ENCODE data around the gene NR2E1.
A peak's percentile ranks its signal among the peaks of the same experiment; 100 is the strongest.

The NR2E1 gene

GRCh38 chr6:108156180-108156937, 9.5 kb upstream of the NR2E1 start:
- TF ChIP-seq CTCF (IDR thresholded peaks at IDR 0.05) (no peak), ZFX (IDR thresholded peaks at IDR 0.05; ENCODE audit: borderline replicate concordance) (no peak)

DNA sequence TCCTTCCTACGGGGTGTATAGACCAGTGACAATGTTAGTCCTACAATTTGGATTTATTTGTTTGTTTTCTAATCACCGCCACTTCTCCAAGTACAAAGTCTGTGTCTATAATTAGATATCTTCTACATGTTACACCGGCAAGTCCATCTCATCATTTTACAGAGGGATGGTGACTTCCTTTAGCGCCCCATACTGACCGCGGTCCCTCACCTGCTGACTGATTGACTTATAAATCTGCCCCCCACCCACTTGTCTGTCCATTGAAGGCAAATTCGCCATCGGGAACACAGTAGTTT, 8.9 kb upstream of the NR2E1 start:
- TF ChIP-seq CTCF (IDR thresholded peaks at IDR 0.05): no peak
- TF ChIP-seq ZFX (IDR thresholded peaks at IDR 0.05; ENCODE audit: borderline replicate concordance): no peak

More at GRCh38 chr6:108156180-108156937, 9.5 kb upstream of the NR2E1 start:
- peak overlapping the region; percentile 18; the same call in 1 of the 2 replicates for H3K27ac ChIP-seq

DNA sequence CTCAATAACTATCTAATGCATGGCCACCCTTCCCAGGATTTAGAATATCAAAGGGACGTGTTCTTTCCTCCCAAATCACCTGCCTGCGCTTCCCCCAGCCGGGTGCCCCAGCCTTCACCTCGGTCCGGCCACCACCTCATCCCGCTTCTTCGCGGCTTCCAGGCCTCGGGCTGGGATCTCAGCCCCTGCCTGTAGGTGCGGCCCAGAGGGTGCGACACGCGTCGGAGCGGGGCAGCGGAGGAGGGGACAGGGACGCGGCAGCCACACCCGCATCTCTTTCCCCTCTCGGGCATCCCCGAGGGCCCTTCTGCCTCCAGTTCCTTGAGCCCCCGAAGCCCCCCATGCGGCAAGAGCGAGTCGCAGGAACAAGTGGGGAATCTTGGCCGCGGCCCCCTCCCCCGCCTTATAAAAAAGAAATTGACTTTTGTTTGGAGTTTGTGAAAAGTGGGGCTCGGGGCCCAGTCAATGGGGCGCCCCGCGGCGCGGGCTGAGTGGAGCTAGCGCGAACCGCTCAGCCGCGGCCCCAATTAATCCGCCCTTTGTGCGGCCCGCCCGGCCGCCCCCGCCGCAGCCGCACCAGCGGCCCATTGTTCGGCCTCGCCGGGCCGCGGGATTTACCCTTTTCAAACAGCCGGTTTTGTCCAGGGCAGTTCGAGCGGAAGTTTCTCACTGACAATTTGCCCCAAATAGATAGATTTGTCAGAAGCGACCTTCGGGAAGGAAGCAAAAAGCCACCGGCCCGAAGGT, 8.4 kb upstream of the NR2E1 start:
- TF ChIP-seq CTCF (IDR thresholded peaks at IDR 0.05) (no peak), ZFX (IDR thresholded peaks at IDR 0.05; ENCODE audit: borderline replicate concordance) (no peak)
- H3K27ac ChIP-seq: no peak overlapping the region

More for the DNA sequence above, 8.9 kb upstream of the NR2E1 start:
- no peak overlapping the region for H3K27ac ChIP-seq

DNA sequence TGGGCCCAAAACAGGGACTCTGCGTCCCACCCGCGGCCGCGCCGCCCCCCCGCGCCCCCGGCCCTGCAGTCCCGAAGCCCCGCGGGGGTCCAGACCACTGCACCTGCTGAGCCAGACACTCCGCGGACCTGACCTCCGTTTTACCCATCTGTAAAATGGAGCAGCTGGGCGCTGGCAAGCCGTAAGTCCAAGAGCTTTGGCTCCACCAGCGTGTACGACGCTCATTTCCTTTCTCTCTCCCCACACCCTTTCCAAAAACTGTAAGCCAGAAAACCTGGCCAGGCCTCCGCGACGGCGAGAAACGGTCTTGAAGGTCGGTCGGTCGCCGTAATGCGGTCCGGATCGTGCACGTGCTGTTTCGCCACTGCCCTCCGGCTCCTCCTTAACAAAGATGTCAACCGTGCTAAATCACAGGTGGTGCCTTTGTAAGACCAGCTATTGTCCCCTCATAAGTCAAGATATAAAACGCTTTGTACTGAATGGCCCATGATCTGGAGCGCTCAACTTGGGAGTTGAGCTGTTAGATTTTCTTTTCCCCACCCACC, 7.8 kb upstream of the NR2E1 start:
- H3K27ac ChIP-seq: no peak overlapping the region
- TF ChIP-seq CTCF (IDR thresholded peaks at IDR 0.05): no peak
- no peak for TF ChIP-seq ZFX (IDR thresholded peaks at IDR 0.05; ENCODE audit: borderline replicate concordance)

DNA sequence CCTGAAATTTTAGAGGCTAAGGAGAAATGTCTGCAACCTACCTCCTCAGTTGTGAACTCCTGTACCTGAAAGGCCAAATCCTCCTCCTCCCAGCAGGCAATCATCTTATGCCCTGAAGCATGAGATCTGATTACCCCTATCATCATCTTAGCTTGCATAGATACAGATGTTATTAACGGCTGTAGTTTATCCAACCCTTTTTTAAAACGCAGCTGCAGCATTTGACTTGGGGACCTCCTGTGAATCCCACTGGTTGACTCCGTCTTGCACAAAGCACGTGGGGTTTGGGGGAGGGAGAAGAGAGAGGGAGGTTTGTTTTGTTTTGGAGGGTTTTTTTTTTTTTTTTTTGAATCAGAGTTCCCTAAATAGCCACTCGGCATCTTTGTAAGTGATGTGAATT, 5.8 kb upstream of the NR2E1 start:
- TF ChIP-seq CTCF (IDR thresholded peaks at IDR 0.05): no peak
- no peak for TF ChIP-seq ZFX (IDR thresholded peaks at IDR 0.05; ENCODE audit: borderline replicate concordance)

GRCh38 chr6:108161724-108162282, 4.0 kb upstream of the NR2E1 start:
- TF ChIP-seq CTCF (IDR thresholded peaks at IDR 0.05) (no peak), ZFX (IDR thresholded peaks at IDR 0.05; ENCODE audit: borderline replicate concordance) (no peak)
- no peak overlapping the region for H3K27ac ChIP-seq

More for the DNA sequence above, 5.8 kb upstream of the NR2E1 start:
- H3K27ac ChIP-seq: no peak overlapping the region

Measured in 22Rv1 (cell line).